HL-60/S4 treated with retinoic acid at 250 ng/mL for 4 days and 3 days (cell line): ENCODE results near the gene BRPF1.

Experiments
- in situ Hi-C: fragments of 300-500 bp; cut with MboI; formaldehyde crosslinking; loops from 2 replicates; pipeline ENCODE4 v1.7.0; 2022; ENCODE audit warnings: low sequenced_read_pairs

Gene BRPF1

DNA sequence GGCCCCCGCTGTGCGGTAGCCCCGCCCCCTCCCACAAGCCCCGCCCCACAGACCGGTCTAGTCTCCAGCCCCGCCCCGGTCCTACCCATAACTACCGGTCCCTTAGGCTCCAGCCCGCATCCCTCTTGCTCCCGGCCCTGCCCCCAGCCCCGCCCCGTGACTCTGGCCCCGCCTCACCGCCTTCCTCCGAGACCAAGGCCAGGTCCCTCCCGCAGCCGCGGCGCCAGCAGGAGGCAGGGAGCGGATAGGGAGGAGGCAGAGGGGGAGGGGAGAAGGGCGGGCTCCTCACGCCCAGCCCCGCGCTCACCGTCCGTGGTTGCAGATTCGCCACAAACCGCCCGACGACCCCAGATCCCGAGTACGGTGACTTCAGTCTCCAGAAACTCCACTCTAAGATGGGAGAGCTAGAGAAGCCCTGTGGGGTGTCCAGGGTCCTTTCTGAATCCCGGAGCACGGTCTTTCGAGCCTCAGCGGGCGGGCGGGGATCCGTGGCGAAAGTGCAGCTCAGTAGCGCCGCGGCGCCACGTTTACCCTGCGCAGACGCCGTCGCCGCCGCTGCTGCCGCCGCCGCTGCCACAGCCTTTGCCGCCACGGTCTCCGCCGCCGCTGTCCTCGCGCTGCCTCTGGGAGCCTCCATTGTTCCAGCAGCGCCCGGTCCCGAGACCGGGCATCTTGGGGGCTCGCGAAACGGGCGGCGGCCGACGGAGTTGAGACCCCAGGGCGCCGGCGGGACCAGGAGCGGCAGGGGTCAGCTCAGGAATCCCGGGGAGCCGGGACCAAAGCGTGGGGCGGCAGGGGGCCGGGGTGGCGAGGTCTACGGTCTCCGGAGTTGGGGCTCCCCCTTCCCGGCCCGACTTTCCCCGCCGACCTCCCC is at the start of gene BRPF1:
BRPF1 (plus strand) TSS at position 530 of the 874 bp plus-strand sequence. CDS start 2,406 bp downstream, outside the sequence.
- in situ Hi-C loops, result no loop called here

- in situ Hi-C loops, result no loop called here
Measured at GRCh38 chr3:9682096-9682495, 49.4 kb upstream of the BRPF1 start.

DNA sequence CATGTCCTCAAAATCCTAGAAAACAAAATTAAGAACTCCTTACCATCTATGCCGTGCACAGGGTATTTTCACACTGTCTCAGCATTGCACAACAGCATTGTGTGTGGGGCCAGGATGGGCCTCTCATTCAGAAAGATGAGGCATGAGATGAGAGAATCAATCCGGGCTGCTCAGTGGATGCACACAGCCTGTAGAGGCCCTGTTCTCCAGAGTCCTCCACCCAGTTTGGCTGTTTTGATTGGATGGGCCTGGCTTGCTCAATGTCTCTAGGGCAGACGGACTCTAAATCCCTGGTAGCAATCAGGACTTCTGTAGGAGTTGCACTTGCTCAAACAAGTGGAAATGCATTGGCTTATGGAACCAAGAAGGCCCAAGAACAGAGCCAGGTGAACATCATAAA is 48.1 kb upstream of the BRPF1 start:
- in situ Hi-C loops, result no loop called here

DNA sequence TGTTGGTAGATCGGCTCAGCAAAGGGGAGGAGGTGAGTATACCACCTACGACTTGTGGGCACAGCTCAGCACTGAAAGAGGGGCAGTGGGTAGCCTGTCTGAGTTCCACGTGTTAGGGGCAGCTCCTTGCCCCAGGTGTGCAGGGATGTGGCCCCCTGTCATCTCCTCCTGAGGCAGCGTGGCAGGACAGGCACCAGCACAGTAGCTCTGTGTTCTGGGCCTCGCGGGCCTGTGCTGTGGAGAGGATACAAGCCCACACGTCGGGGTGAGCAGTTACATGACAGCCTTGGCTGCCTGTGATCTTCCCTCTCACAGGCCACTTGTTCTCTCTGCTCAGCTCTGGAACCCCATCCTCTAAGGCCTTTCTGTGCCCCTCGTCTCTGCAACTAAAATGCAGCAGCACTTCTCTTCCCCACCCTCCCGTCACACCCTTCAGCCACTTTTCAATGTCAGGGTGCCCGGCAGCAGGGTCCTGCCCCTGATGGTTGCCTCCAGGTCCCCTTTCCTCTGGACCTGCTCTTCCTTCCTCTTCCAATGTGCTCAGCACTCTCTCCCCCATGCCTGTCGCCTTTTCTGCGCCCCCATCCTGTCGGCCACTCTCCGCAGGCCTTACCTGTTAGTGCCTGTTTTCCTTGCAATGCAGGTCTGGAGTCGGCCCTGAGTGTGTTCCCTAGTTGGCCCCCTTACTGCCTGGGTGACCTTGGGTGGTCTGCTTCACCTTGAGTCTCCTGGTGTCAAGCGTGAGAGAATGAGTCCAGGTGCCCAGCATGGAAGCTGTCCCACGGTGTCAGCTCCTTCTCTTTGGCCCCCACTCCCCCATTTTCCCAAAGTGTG is 46.1 kb upstream of the BRPF1 start:
- in situ Hi-C loops, result no loop called here

- in situ Hi-C loops, result no loop called here
Measured at GRCh38 chr3:9686050-9686550, 45.4 kb upstream of the BRPF1 start.

- in situ Hi-C loops, result no loop called here
Measured at GRCh38 chr3:9686703-9687102, 44.8 kb upstream of the BRPF1 start.

DNA sequence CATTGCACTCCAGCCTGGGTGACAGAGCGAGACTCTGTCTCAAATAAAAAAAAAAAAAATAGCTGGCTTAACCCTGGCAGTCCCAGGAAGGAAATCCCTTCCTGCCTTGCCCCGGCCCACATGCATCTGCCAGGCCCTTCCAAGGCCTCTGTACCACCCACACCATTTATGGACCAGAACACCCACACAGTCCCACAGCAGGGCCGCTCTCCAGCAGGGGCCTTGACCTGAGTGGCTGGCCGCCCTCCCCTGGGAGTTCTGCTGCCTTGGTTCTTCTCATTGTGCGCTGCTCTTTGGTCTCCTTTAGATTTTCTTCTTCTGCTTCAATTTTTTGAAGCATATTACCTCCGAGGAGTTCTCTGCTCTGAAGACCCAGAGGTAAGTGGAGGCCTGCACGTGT is 44.0 kb upstream of the BRPF1 start:
- in situ Hi-C loops, result no loop called here

GRCh38 chr3:9688961-9689360 is 42.6 kb upstream of the BRPF1 start:
- in situ Hi-C loops, result no loop called here

DNA sequence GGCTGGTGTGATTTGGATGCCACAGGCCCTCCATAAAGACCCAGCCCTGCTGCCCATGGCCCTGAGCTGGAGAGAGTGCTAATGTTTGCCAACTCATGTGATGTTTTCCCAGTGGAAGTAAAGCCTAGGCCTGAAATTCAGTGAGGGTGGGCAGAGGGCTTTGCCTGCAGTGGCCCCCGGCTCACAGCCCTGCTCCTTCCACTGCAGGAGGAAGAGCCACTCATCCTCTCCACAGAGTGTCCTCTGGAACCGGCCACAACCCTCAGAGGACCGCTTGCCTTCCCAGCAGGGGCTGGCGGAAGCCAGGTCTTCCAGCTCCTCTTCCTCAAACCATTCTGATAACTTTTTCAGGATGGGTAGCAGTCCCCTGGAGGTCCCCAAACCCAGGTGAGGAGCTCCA is 41.8 kb upstream of the BRPF1 start:
- in situ Hi-C loops, result no loop called here

DNA sequence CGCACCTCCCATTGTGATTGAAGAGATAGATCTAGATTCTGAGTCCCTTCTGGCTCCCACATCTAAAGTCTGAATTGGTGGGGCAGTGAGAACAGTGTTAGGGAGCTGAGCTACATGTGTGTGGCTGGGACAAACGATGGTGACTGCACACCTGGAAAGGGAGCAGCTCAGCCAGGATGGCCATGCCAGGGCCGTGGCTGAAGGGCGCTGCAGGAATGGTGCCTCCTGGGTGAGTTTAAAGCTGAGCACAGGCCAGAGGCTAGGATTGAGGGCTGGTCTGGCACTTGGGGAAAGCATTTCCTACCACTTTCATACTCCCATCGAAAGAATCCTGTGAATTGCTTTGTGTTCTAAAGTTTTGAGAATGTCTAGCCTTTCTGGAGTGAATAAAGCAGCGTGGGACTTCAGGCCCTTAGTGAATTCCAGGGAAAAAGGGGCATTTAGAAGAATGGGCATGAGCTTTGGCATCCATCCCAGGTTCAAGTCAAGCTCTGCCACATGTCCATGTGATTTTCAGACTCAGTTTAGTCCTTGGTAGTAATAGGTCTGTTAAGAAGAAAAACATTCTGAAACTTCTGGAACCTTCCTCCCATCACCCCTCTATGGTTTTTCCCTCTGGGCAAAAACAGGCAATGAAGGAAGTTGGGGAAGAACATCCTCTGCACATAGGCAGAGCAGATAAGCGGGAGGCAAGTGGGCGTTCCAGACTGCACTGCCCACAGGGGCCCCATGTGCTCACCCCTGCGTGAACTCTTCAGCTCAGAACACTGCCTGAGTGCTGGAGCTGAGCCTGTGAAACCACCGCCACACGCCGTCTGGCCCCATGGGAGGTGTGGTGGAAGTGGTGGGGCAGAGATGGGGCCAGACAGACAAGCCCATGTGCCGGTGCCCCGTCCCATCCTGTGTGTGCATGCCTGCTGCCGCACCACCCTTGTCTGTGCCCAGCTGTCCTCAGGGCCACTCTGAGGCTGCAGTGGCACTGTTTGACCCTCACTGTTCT is 40.8 kb upstream of the BRPF1 start:
- in situ Hi-C loops, result no loop called here

DNA sequence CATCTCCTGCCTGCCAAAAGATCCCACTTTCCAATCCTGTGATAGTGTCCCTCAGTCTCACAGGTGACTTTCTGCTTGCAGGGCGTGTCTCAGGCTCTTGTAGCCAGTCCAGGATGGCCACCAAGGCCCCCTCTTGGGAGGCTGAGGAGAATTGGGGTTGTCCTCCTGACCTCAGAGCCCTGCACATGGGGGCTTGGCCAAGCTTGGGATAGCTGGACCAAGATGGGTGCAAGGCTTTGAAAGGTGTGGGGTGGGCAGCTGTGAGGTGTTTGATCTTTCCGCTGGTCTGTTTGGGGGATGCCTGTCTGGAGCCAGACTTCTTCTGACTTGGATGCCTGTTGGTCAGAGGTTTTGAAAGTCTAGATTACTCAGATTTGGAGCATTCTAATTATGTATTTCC is 39.9 kb upstream of the BRPF1 start:
- in situ Hi-C loops, result no loop called here

- in situ Hi-C loops, result no loop called here
Measured at GRCh38 chr3:9692416-9692815, 39.1 kb upstream of the BRPF1 start.

- in situ Hi-C loops, result no loop called here
Measured at GRCh38 chr3:9695345-9695744, 36.2 kb upstream of the BRPF1 start.

GRCh38 chr3:9695746-9696145 is 35.8 kb upstream of the BRPF1 start:
- in situ Hi-C loops, result no loop called here

GRCh38 chr3:9696480-9697220 is 34.9 kb upstream of the BRPF1 start:
- in situ Hi-C loops, result no loop called here

- in situ Hi-C loops, result no loop called here
Measured at GRCh38 chr3:9697892-9698291, 33.6 kb upstream of the BRPF1 start.

GRCh38 chr3:9698293-9698692 is 33.2 kb upstream of the BRPF1 start:
- in situ Hi-C loops, result no loop called here

- in situ Hi-C loops, result no loop called here
Measured at GRCh38 chr3:9700536-9700935, 31.0 kb upstream of the BRPF1 start.

- in situ Hi-C loops, result no loop called here
Measured at GRCh38 chr3:9701006-9701405, 30.5 kb upstream of the BRPF1 start.

DNA sequence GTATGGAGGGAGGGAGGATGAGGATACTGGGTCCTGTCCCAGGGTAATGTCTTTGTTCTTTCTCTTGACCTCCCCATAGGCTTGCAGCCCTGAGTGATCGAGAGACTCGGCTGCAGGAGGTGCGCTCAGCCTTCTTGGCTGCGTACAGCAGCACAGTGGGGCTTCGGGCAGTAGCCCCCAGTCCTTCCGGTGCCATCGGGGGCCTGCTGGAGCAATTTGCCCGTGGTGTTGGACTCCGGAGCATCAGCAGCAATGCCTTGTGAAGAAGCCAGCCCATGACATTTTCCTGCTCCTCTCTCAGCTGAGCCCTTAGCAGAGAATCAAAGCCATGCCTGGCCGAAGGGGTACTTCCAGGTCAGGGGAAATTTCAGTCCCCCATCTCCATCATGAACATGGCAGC is 29.8 kb upstream of the BRPF1 start:
- in situ Hi-C loops, result no loop called here
